Stomach (tissue), 4 donors: ENCODE data around the gene OTUD3.

Experiments
- CTCF ChIP-seq, 7 experiments: fragments of 450-650 bp in 4 of 7; fragments of 200-600 bp in 3 of 7; sonication (generic) in 3 of 7; IDR thresholded peaks; one replicate each; pipeline ENCODE4 v1.5.1; 2016 to 2019; ENCODE audit warnings: antibody characterized with exemption in 7 of 7, control low read depth in 2 of 7, mild to moderate bottlenecking in 1 of 7
- EP300 ChIP-seq: sonication (generic); formaldehyde crosslinking; IDR thresholded peaks from one replicate; pipeline ENCODE4 v1.6.1; 2017; ENCODE audit warnings: antibody characterized with exemption
- POLR2A ChIP-seq, 4 donors: fragments of 450-650 bp; IDR thresholded peaks; one replicate each; pipeline ENCODE4 v1.6.1; 2016; ENCODE audit warnings: antibody characterized with exemption in 4 of 4, control low read depth in 2 of 4, mild to moderate bottlenecking in 1 of 4, moderate library complexity in 1 of 4
- POLR2AphosphoS5 ChIP-seq, 3 donors: sonication (generic); formaldehyde crosslinking; IDR thresholded peaks; one replicate each; pipeline ENCODE4 v1.6.1; 2016; ENCODE audit warnings: antibody characterized with exemption in 3 of 3

DNA sequence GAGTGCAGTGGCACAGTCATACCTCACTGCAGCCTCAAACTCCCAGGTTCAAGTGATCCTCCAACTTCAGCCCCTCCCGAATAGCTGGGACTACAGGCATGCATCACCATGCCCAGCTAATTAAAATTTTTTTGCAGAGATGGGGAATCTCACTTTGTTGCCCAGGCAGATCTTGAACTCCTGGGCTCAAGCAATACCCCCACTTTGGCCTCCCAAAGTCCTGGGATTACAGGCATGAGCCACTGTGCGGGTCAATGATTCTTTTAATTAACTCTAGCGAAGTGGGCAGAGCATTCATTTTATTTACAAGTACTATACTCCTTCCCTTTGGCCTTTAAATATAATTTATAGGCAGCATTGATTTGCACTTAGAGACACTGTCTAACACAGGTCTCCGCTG lies 2.5 kb upstream of the OTUD3 start:
- no peak for TF ChIP-seq CTCF (IDR thresholded peaks at IDR 0.05)
- no peak for TF ChIP-seq POLR2A (IDR thresholded peaks at IDR 0.05)
- TF ChIP-seq EP300: no peak
- no peak for TF ChIP-seq POLR2AphosphoS5 (IDR thresholded peaks at IDR 0.05)
